Left ventricle myocardium inferior (tissue), 1 donor: ENCODE results near the gene WDR46. TPM values are rescaled to one million over a fixed set of nuclear protein-coding genes. Genes with fewer than 3 reads are reported as not detected.
"Not testable (repeated sequence)": the region's sequence is repeated elsewhere in the genome, so short reads cannot be mapped to it uniquely, and the experiment has no call there.

Experiments used
- DNase-seq: peaks from one replicate; pipeline ENCODE4 v3.0.0-alpha.2; 2020
- H3K27ac ChIP-seq: fragments of 200-600 bp; replicated peaks from 2 replicates; pipeline ENCODE4 v1.8.0; 2021
- H3K27me3 ChIP-seq: fragments of 200-600 bp; 2 replicates; pipeline ENCODE4 v1.8.0; 2021; ENCODE audit warnings: low read depth
- H3K36me3 ChIP-seq: fragments of 200-600 bp; 2 replicates; pipeline ENCODE4 v1.8.0; 2021
- H3K4me1 ChIP-seq: fragments of 200-600 bp; 2 replicates; pipeline ENCODE4 v1.8.0; 2021
- H3K4me3 ChIP-seq: fragments of 200-600 bp; 2 replicates; pipeline ENCODE4 v1.8.0; 2021; ENCODE audit warnings: mild to moderate bottlenecking, moderate library complexity
- H3K9me3 ChIP-seq: fragments of 200-600 bp; replicated peaks from 2 replicates; pipeline ENCODE4 v1.8.0; 2021
- CTCF ChIP-seq: fragments of 200-600 bp; IDR thresholded peaks from 2 replicates; pipeline ENCODE4 v1.8.0; 2021; ENCODE audit warnings: antibody characterized with exemption, mild to moderate bottlenecking, borderline replicate concordance
- intact Hi-C: fragments of 100-400 bp; cut with micrococcal nuclease; formaldehyde crosslinking; loops from one replicate; pipeline ENCODE4 v1.11.0; 2022
- total RNA-seq: library from RNA; stranded (reverse); fragmentation: NEBNext Ultra II Directional; extraction: Animal tissue kit (Norgen Biotek cat#: 25700); gene quantifications from one replicate; pipeline ENCODE4 v1.2.1, GENCODE V29; 2021
- donor health status: DM: no; HTN: yes; CAD: no; lungs with severe emphysema.

Gene WDR46
- total RNA-seq, 1 donor from 2014 or later: 13.3 TPM

- intact Hi-C loops: no loop called here
- H3K27me3 ChIP-seq: no peaks in the 10 kb centered on the region
- peak within 1 kb of the TSS; percentile 97 for H3K27ac ChIP-seq
- peaks cover 75% of the 10 kb centered on the region for H3K4me1 ChIP-seq
- peaks cover 69% of the 10 kb centered on the region for H3K36me3 ChIP-seq
- DNase-seq: peak; percentile 78
- peak within 1 kb of the TSS; percentile 88 for H3K4me3 ChIP-seq
- TF ChIP-seq CTCF: peak; percentile 74
- no peaks in the 10 kb centered on the region for H3K9me3 ChIP-seq
Observed at GRCh38 chr6:33276864-33277662, 12.0 kb downstream of the WDR46 start, which contains the start of gene B3GALT4. Gene B3GALT4 (plus strand): TSS chr6:33277123. CDS start chr6:33277420, 297 bp downstream.

- no peak for TF ChIP-seq CTCF
- Histone ChIP-seq H3K27ac (peak overlapping the region; percentile 97), H3K4me1 (peaks cover 77% of the 10 kb centered on the region), H3K9me3 (no peaks in the 10 kb centered on the region), H3K4me3 (peak overlapping the region; percentile 88), H3K36me3 (peaks cover 64% of the 10 kb centered on the region), H3K27me3 (no peaks in the 10 kb centered on the region)
- intact Hi-C loops: no loop called here
- DNase-seq: no peak
Observed at GRCh38 chr6:33276581-33276863, 12.5 kb downstream of the WDR46 start.

- Histone ChIP-seq H3K27ac (peak overlapping the region; percentile 97), H3K4me1 (peaks cover 82% of the 10 kb centered on the region), H3K4me3 (peak overlapping the region; percentile 88), H3K36me3 (peaks cover 60% of the 10 kb centered on the region)
- intact Hi-C loops, H3K9me3 ChIP-seq, H3K27me3 ChIP-seq, DNase-seq: not testable (repeated sequence)
Observed at GRCh38 chr6:33275795-33276580, 13.1 kb downstream of the WDR46 start.

- H3K36me3 ChIP-seq: peaks cover 47% of the 10 kb centered on the region
- H3K9me3 ChIP-seq: no peaks in the 10 kb centered on the region
- H3K4me1 ChIP-seq: peaks cover 91% of the 10 kb centered on the region
- H3K27me3 ChIP-seq: no peaks in the 10 kb centered on the region
- no peak overlapping the region for H3K4me3 ChIP-seq
- H3K27ac ChIP-seq: no peak overlapping the region
- TF ChIP-seq CTCF: no peak
- no peak for DNase-seq
- intact Hi-C loops: no loop called here
Observed at GRCh38 chr6:33273924-33274902, 14.8 kb downstream of the WDR46 start.

GRCh38 chr6:33273129-33273923 is 15.7 kb downstream of the WDR46 start:
- Histone ChIP-seq H3K4me3 (peak overlapping the region; percentile 79), H3K27me3 (no peaks in the 10 kb centered on the region), H3K27ac (peak overlapping the region; percentile 97), H3K36me3 (peaks cover 50% of the 10 kb centered on the region), H3K9me3 (no peaks in the 10 kb centered on the region), H3K4me1 (peaks cover 83% of the 10 kb centered on the region)
- intact Hi-C loops: no loop called here
- no peak for TF ChIP-seq CTCF
- DNase-seq: no peak
